IMR-90 (cell line): Measurements from ENCODE around the gene RSPO4.

Source experiments
- CTCF ChIP-seq: conservative IDR thresholded peaks from 2 replicates; pipeline ENCODE4 v1.5.1; 2012; ENCODE audit warnings: mild to moderate bottlenecking, low read depth, low read length, improper control_type of control experiment
- POLR2A ChIP-seq: IDR thresholded peaks from 2 replicates; pipeline ENCODE4 v1.6.1; 2012; ENCODE audit warnings: mild to moderate bottlenecking, low read depth, low read length
- RFX5 ChIP-seq: IDR thresholded peaks from 2 replicates; pipeline ENCODE4 v1.8.0; 2012; ENCODE audit warnings: low read depth, mild to moderate bottlenecking, low read length, moderate library complexity
- SMC3 ChIP-seq: fragments of 150-350 bp; IDR thresholded peaks from 2 replicates; pipeline ENCODE4 v1.6.1; 2016; ENCODE audit warnings: low read depth, mild to moderate bottlenecking, antibody characterized with exemption, low read length, moderate library complexity

- TF ChIP-seq CTCF (no peak), RFX5 (no peak), POLR2A (no peak), SMC3 (no peak)
Measured at GRCh38 chr20:991850-992249, 10.3 kb downstream of the RSPO4 start.
